Amniotic epithelial cell (primary cell): ENCODE results near the gene TLE1.
A peak's percentile ranks its signal among the peaks of the same experiment; 100 is the strongest.

Experiments
- DNase-seq: peaks from one replicate; pipeline ENCODE4 v3.0.0-alpha.2; 2010; ENCODE audit warnings: low read depth

The TLE1 gene

GRCh38 chr9:81549500-81550206 lies 139.7 kb downstream of the TLE1 start:
- DNase-seq, result no peak

- DNase-seq, result no peak
Observed at GRCh38 chr9:81548911-81549310, 140.4 kb downstream of the TLE1 start.

- no peak for DNase-seq
Observed at GRCh38 chr9:81546489-81546888, 142.9 kb downstream of the TLE1 start.

- DNase-seq, result no peak
Observed at GRCh38 chr9:81543695-81544094, 145.7 kb downstream of the TLE1 start.

GRCh38 chr9:81542118-81542889 lies 147.0 kb downstream of the TLE1 start:
- no peak for DNase-seq

GRCh38 chr9:81540142-81540710 lies 149.1 kb downstream of the TLE1 start:
- no peak for DNase-seq

GRCh38 chr9:81539317-81539716 lies 150.0 kb downstream of the TLE1 start:
- DNase-seq, result no peak

GRCh38 chr9:81538890-81539289 lies 150.5 kb downstream of the TLE1 start:
- DNase-seq, result no peak

- no peak for DNase-seq
Observed at GRCh38 chr9:81537964-81538363, 151.4 kb downstream of the TLE1 start.

GRCh38 chr9:81536242-81537025 lies 152.9 kb downstream of the TLE1 start:
- no peak for DNase-seq

GRCh38 chr9:81535542-81536241 lies 153.7 kb downstream of the TLE1 start:
- DNase-seq, result peak; percentile 95

GRCh38 chr9:81534138-81534875 lies 155.0 kb downstream of the TLE1 start:
- DNase-seq, result no peak
